GM19043 (cell line): ENCODE results near the gene PACS1.
A peak's percentile ranks its signal among the peaks of the same experiment; 100 is the strongest.
"Not testable (repeated sequence)": the region's sequence is repeated elsewhere in the genome, so short reads cannot be mapped to it uniquely, and the experiment has no call there.

ENCODE experiments used
- ATAC-seq: cut with Tn5 transposase; IDR thresholded peaks from one replicate; pipeline ENCODE4 v1.9.1; 2021; ENCODE audit warnings: low read depth; ENCODE audit not compliant: unreplicated experiment

PACS1 gene

DNA sequence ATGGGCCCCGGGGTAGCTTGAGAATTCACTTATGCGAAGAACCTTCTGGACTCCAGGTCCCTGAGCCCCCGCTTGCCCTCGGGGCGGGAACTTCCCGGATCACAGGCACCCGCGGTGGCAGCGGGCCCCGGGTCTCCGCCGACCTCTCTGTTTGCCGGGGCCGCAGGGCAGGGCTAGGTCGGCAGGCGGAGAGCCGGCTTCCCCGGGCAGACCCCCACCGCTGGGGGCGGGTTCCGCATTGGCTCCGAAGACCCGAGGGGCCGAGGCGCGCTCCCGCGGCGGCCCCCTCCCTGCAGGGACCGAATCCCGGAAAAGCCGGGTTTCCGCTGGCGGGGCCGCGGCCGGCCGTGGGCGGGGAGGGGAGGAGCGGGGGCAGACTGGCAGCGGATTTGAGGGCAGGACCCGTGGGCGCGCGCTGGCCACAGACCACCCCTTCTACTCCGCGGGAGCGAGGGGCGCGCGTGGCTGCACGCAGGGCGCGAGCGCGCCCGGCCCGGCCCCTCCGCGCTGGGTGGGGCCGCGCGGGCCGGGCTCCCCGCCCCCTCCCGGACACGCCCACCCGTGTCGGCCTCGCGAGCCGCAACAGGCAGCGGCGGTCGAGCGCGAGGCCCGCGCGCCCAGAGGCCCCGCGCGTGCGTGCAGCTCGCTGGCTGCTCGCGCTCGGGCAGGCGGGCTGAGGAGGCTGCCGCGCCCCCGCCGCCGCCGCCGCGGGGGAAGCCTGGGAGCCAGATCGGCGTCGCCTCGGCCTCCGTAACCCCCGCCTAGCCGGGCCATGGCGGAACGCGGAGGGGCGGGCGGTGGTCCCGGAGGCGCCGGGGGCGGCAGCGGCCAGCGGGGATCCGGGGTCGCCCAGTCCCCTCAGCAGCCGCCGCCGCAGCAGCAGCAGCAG, at the start of gene PACS1:
Gene PACS1, plus strand, starts transcription at position 558 of the 889 bp plus-strand sequence. Its CDS starts 215 bp downstream, at position 773.
- ATAC-seq, result peak; percentile 45

DNA sequence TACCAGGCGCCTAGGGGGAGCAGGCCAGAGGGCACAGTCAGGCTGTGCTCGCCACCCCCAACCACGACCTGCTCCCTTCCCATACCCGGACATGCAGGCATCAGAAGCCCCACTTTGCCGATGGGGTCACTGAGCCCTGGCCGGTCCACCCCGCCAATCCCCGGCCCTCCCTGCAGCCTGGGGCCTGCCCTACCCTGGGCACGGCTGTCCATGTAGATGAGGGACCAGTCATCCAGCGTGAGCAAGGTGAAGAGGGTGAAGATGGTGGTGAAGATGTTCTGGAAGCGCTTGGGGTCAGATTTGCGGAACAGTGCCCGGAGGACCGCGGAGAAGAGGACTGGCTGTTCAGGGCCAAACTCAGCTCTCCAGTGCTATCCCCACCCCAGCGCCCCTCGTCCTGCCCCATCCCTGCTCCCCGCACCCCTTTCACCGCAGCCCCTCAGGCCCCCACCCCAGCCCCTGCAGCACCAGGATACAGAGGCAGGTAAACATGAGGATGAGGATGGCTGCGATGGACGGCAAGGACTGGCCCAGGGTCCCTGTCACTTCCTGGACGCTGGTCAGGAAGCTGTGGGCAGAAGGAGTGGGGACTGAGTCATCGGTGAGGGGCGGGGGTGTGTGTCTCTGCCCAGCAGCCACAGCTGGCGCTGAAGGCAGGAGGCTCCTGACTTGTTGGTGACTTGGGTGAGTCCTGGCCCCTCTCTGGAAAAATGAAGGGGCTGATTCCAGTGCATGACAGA, 49.3 kb upstream of the PACS1 start:
- no peak for ATAC-seq

DNA sequence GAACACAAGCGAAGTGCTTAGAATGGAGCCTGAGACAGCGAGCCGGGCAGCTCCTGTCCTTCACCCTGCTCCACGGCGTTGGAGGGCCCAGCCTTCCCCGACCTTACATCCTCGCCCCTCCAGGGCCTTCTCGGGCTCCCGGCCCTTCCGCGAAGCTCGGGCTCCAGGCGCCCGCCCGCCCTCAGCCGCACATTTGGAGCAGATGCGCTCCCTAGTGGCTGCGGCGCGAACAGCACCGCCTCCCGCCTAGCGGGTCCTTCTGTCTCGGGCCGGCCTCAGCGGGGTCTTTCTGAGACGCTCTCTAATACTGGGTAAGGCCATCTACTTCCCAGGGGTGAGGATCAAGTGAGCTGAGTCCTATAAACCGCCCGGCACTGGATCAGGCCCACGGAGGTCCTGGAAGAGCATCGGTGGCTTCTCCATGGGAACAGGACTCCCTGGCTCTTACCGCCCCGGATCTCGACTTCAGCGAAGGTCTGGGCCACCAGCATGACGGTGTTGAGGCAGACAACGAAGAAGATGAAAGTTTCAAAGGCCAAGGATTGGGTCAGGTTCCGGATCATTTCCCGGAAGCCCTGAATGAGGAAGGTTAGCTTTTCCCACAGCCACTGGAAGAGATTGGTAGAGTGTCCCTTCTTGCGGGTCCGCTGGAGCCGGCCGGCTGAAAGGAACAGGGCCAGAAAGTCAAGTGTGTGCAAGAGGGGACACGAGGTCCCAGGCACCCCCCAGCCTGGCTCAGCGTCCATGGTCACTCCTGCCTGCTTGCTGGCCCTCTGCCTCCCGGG, 47.5 kb upstream of the PACS1 start:
- no peak for ATAC-seq

DNA sequence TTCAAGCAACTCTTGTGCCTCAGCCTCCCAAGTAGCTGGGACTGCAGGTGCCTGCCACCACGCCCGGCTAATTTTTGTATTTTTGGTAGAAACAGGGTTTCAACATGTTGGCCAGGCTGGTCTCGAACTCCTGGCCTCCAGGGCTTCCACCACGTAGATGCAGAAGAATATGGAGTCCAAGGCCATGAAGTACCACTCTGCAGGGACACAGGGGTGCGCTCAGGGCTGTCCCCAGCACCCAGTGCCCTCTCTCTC, 47.0 kb upstream of the PACS1 start:
- ATAC-seq, result not testable (repeated sequence)

DNA sequence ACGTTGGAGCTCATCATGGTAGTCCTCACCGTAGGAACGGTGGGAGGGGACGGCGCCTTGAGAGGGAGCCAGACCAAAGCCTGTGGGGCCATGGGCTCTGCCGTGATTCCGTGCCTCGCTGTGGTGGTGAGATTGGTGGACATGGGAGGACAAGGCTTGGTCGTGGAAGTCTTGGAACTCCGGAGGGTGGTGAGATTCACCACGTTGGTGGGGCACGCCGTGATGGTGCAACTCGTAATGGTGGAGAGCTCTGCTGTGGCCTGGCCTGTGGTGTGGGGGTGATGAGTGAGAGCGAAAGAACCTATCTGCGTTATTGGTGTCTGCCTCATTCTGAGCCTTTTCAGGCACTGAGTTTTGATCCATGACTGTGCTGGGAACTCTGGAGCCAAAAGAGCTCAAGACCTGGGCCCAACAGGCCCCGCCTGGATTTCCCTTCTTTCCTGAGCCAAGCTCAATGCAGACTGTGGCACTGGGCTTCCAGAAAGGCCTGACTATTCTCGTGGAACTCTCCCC, 44.0 kb upstream of the PACS1 start, which contains the start of gene CATSPER1:
Gene CATSPER1, minus strand, starts transcription at position 463 of the 513 bp plus-strand sequence. Its CDS starts 100 bp downstream, at position 363.
- ATAC-seq, result no peak

DNA sequence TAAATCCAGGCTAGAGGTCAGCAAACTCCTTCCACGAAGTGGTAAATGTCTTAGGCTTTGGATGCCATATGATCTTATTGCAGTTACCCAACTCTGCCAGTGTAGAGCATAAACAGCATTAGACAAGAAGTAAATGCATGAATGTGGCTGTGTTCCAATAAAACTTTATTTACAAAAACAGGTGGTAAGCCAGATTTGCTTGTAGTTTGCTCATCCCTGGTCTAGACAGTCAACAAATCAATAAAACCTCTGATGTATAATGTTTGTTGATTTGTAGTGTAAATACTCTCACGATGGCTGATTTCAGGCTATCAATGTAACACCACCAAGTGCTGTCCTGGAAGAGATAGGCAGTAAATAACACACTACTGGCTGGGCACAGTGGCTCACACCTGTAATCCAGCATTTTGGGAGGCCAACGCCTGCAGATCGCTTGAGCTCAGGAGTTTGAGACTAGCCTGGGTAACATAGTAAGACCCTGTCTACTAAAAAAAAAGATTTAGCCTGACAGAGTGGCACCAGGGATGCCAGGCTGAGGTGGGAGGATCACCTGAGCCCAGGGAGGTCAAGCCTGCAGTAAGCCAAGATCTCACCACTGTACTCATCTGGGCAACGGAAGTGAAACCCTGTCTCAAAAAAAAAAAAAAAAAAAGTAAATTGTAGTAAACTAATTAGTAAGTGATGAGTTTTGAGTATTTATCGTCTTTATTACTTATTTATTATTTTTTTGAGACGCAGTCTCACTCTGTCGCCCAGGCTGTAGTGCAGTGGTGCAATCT, 36.9 kb upstream of the PACS1 start:
- ATAC-seq, result no peak

DNA sequence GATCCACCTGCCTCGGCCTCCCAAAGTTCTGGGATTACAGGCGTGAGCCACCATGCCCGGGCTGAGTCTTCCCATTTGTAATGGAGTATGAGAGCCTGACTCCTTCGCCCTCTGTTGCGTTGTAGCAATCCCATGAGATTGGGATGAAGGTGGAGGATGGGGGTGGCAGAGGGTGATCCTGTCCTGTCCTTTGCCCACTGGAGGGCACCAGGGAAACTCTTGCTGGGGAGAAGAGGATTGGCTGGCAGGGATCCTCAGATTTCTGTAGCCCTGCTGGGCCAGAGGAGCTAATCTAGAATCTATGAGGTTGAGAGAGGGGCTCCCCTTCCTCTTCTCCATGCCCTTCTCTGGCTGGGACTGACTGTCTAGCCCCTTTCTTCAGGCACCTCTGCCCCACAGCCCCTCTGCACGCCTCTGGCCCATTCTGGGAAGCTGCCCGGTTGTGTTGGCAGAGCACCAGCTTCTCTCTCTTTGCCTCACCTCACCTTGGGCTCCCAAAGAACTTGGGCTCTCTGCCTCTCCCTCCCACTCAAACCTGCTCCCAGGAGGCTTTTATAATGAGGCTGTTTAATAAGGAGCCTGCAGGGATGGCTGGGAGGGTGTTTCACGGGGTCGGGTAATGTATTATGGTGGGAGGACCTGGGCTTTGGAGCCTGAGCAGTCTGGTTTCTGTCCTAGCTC, 34.3 kb upstream of the PACS1 start:
- no peak for ATAC-seq

DNA sequence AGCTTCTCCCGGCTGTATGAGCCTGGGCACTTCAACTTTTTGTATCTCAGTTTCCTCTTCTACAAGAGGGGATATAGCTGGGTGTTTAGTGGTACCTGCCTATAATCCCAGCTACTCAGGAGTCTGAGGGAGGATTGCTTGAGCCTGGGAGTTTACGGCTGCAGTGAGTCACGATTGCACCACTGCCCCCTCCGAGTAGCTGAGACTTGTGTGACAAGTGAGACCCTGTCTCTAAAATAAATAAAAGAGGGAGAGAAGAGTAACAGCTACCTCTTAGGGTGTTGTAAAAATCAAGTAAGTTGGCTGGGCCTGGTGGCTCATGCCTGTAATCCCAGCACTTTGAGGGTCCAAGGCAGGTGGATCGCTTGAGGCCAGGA, 33.8 kb upstream of the PACS1 start:
- no peak for ATAC-seq

DNA sequence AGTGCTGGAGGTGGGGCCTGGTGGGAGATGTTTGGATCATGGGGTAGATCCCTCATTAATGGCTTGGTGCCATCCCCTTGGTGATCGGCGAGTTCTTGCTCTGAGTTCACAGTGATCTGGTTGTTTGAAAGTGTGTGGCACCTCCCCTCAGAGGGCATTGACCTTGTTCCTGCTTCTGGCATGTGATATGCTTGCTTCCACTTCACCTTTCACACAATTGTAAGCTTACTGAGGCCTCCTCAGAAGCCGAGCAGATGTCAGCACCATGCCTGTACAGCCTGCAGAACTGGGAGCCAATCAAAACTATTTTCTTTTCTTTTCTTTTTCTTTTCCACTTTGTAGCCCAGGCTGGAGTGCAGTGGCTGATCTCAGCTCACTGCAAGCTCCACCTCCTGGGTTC, 32.7 kb upstream of the PACS1 start:
- no peak for ATAC-seq

DNA sequence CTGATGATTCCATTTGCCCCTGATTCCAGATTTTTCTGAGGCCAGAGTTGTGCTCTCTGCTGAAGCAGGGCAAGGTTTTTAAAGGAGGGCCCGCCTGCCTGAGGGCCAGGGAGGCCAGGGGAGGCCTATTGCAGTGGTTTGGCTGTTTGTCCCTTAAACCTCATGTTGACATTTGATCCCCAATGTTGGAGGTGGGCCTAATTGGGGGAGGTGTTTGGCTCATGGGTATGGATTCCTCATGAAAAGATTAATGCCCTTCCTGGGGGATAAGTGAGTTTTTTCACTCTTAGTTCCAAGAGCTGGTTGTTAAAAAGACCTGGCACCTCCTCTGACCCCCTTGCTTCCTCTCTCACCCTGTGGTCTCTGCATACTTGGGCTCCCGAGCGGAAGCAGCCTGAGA, 30.3 kb upstream of the PACS1 start:
- no peak for ATAC-seq

DNA sequence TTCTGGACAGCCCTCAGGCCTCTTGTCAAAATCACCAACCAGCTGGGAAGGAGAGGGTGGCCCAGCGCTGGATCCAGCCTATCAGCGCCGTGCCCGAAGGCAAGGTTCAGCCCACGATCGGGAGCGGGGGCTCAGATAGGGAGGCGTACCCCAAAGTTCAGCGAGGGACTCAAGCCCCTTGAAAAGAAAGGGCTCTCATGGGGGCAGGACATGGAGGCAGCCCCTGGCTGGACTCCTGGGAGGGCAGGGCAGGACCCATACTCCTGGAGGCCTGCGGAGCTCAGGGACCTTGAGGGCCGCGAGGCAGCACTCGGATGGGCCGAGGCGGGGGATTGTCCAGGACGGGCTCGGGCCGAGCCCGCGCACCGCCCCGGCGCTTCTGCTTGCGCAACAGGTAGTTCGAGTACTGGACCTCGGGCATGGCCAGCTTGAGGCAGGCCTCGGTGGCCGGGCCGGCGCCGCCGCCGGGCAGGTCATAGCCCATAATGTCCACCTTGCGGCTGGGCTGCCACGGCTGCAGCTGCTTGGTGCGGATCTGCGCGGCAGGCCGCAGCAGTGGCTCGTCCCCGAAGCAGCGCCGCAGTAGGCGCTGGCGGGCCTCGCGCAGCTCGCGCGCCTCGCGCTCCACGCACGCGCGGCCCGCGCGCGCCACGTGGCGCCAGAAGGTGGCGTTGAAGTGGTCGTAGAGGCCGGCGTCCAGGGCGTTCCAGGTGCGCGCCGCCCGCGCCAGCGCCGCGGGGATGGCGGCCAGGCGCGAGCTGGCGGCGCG, 27.7 kb upstream of the PACS1 start:
- ATAC-seq, result no peak

DNA sequence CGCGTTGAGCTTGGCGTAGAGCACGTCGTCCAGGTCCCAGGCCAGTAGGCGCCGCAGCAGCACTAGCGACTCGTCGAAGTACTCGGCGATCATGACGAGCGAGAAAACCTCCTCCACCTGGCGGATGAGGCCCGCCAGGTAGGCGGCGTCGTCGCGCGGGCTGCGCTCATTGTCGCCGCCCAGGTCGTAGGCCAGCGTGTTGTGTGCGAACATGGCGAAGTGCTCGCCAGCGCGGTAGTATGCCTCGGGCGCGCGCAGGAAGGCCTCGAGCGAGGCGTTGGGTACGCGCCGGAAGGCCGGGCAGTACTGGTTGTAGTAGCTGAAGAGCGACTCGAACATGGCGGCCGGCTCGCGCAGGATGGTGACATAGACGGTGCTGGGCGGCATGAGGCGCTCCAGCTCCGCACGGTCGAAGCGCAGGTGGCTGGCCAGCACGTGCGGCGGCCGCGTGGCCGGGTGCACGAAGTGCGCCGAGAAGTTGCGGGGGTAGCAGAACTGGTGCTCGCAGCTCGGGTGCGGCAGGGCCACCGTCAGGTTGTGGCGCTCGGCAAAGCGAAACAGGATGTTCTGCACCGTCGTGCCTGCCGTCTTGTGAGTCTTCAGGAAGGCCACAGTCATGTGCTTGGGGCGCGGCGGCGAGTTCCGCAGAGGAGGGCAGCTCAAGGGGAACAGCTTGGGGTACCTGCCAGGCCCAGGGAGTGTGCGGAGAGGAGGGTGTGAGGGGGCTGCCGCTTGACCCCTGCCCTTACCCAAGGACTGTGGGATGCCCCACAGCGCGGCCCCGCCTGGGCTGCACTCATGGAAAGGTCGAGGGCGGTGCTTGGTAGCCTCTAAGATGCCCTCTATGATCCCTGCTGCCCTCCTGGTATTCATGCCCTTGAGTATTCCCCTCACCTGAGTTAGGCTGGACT, 26.8 kb upstream of the PACS1 start:
- ATAC-seq, result no peak

DNA sequence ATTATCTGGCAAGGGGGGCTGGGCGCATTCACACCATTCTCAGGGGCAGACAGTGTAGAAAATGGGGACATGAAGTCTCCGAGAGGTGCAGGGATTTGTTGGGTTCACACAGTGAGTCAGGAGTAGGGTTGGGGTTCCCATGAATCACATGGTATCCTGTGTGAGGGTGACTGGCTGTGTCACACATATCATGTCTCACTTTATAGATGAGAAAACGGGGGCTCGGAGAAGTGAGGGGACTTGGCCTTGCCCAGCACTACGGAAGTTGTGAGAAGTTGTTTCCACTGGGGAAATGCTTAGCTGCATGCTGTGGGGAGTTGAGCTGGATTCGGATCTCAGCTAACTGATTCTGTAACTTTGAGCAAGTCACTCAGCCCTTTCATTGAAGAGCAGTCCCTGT, 25.3 kb upstream of the PACS1 start:
- no peak for ATAC-seq

DNA sequence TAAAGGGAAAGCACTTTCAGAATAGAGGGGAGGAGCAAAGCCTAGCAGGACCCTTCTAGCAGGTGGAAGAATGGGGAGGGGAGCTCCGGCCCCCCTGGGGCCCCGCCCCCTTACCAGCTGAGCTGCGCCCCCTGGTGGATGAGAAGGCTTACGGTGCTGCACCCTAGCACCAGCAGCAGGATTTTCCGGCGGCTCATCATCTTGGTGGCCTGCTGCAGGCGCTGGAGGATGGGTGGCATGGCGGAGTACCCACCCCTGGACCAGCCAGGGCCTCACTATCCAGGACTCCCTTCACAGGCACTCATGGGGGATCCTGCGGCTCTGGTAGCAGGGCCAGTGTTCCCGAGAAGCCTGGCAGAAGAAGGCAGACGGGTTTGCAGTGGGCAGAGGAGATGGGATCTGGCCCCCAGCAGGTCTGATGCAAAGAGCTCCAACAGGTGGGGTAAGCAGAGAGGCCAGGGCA, 24.9 kb upstream of the PACS1 start:
- no peak for ATAC-seq

DNA sequence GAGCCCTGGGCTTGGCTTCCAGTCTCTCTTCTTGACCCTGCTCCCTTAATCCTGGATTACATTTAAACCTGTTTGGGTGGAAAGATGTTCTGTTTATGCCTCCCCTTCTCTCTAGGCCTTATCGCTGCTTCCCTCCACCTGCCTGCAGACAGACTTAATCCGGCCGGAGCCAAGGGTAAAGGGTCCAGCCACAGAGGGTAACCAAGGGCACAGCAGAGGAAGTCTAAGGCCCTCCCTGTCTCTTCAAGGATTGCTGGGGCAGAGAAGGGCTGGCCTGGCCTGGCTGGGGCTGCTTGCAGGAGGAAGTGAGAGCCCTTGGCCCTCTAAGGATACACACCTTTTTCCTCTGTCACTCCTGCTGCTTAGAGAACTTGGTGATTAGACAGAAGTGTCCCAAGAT, 23.2 kb upstream of the PACS1 start:
- ATAC-seq, result no peak

DNA sequence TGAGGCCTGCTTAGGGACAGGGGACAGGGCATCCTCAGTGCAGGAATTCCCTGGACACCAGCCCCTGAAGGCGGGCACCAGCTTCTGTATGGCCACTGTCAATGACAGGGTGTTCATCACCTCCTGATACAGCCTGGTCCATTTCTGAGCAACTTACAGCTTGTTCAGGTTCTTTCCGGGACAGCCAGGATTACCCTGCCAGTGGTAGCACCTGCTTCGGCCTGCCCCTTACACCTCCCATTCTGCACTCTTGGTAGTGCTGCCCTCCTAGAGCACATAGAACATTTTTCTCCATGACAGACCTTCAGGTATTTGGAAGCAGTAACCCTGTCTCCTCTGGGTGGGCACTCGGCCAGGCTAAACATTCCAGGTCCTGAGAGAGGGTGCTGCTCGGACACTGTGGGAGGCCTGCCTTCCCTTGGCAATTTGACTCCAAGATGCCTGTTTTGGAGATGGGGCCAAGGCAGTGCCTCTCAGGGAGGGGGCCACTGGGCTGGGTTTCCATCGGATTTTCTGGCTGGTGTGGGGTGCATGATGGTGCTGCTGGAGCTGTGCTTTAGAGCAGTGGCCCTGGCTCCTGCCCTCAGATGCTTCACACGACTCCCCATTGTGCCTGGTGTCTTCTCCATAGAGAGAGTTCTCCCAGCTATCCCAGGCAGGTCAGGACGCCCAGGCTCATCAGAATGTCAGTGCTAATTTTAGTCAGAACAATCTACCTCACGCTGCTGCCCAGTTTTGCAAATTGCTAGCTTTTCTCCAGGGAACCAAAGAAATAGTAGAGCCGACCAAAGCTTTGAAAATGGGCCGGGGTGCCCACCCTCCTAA, 22.3 kb upstream of the PACS1 start:
- ATAC-seq, result no peak
